ENCODE results near the gene HIVEP3.

Gene HIVEP3

GRCh38 chr1:41690331-41690730, 228.4 kb downstream of the HIVEP3 start:
- Histone ChIP-seq H3K36me3 (ENCODE audit: control insufficient read depth, insufficient read depth, low read length) (no peaks in the 10 kb centered on the region), H3K79me2 (no peaks in the 10 kb centered on the region), H3K4me2 (ENCODE audit: low read length) (no peak overlapping the region), H3K27me3 (ENCODE audit: control insufficient read depth, insufficient read depth, low read length) (no peaks in the 10 kb centered on the region), H2AFZ (no peak overlapping the region), H3K9ac (no peak overlapping the region), H3K9me3 (ENCODE audit: control insufficient read depth, low read length) (no peaks in the 10 kb centered on the region), H3K4me3 (ENCODE audit: low read depth, low read length) (no peak overlapping the region), H3K4me1 (no peaks in the 10 kb centered on the region), H3K27ac (no peak overlapping the region)
- no peak for TF ChIP-seq CTCF (IDR thresholded peaks at IDR 0.05)

- Histone ChIP-seq H3K9me3 (ENCODE audit: control insufficient read depth, low read length) (no peaks in the 10 kb centered on the region), H2AFZ (no peak overlapping the region), H3K27me3 (ENCODE audit: control insufficient read depth, insufficient read depth, low read length) (no peaks in the 10 kb centered on the region), H3K4me1 (no peaks in the 10 kb centered on the region), H3K36me3 (ENCODE audit: control insufficient read depth, insufficient read depth, low read length) (no peaks in the 10 kb centered on the region), H3K4me2 (ENCODE audit: low read length) (no peak overlapping the region), H3K4me3 (ENCODE audit: low read depth, low read length) (no peak overlapping the region), H3K27ac (no peak overlapping the region), H3K9ac (no peak overlapping the region), H3K79me2 (no peaks in the 10 kb centered on the region)
- TF ChIP-seq CTCF (IDR thresholded peaks at IDR 0.05), result no peak
These were observed 229.2 kb downstream of the HIVEP3 start for GRCh38 chr1:41689558-41689981.

- Histone ChIP-seq H3K79me2 (no peaks in the 10 kb centered on the region), H3K9ac (no peak overlapping the region), H3K36me3 (ENCODE audit: control insufficient read depth, insufficient read depth, low read length) (no peaks in the 10 kb centered on the region), H2AFZ (no peak overlapping the region), H3K27me3 (ENCODE audit: control insufficient read depth, insufficient read depth, low read length) (no peaks in the 10 kb centered on the region), H3K4me1 (no peaks in the 10 kb centered on the region), H3K27ac (no peak overlapping the region), H3K4me3 (ENCODE audit: low read depth, low read length) (no peak overlapping the region), H3K4me2 (ENCODE audit: low read length) (no peak overlapping the region), H3K9me3 (ENCODE audit: control insufficient read depth, low read length) (no peaks in the 10 kb centered on the region)
- no peak for TF ChIP-seq CTCF (IDR thresholded peaks at IDR 0.05)
These were observed 229.6 kb downstream of the HIVEP3 start for GRCh38 chr1:41689139-41689538.

- H3K27me3 ChIP-seq (ENCODE audit: control insufficient read depth, insufficient read depth, low read length), result no peaks in the 10 kb centered on the region
- H3K36me3 ChIP-seq (ENCODE audit: control insufficient read depth, insufficient read depth, low read length), result no peaks in the 10 kb centered on the region
These were observed 231.7 kb downstream of the HIVEP3 start for GRCh38 chr1:41687007-41687406.

More at GRCh38 chr1:41687007-41687406, 231.7 kb downstream of the HIVEP3 start:
- H3K79me2 ChIP-seq, result no peaks in the 10 kb centered on the region
- no peak overlapping the region for H2AFZ ChIP-seq
- H3K27ac ChIP-seq, result no peak overlapping the region
- H3K9me3 ChIP-seq (ENCODE audit: control insufficient read depth, low read length), result no peaks in the 10 kb centered on the region
- TF ChIP-seq CTCF (IDR thresholded peaks at IDR 0.05), result no peak
- no peak overlapping the region for H3K4me3 ChIP-seq (ENCODE audit: low read depth, low read length)
- H3K4me2 ChIP-seq (ENCODE audit: low read length), result no peak overlapping the region
- no peaks in the 10 kb centered on the region for H3K4me1 ChIP-seq
- H3K9ac ChIP-seq, result no peak overlapping the region

Measured in parathyroid adenoma (tissue), 2 donors.